HFFc6 (cell line): ENCODE measurements around the gene SYK. TPM values are rescaled to one million over a fixed set of nuclear protein-coding genes. Genes with fewer than 3 reads are reported as not detected.

Experiments used
- DNase-seq: peaks from one replicate; pipeline ENCODE4 v3.0.0-alpha.2; 2018
- H3K27ac Mint-ChIP-seq: 2 replicates; pipeline ENCODE4 v1.8.0; 2020; ENCODE audit warnings: mild to moderate bottlenecking, mixed read lengths
- H3K27me3 Mint-ChIP-seq: 2 replicates; pipeline ENCODE4 v1.8.0; 2021; ENCODE audit warnings: mild to moderate bottlenecking, moderate library complexity, mixed read lengths; ENCODE audit not compliant: insufficient read depth
- H3K36me3 Mint-ChIP-seq: 2 replicates; pipeline ENCODE4 v1.8.0; 2021; ENCODE audit warnings: low read depth, mixed read lengths
- H3K4me1 Mint-ChIP-seq: 2 replicates; pipeline ENCODE4 v1.8.0; 2020; ENCODE audit warnings: low read depth, mixed read lengths
- H3K4me3 Mint-ChIP-seq: 2 replicates; pipeline ENCODE4 v1.8.0; 2020; ENCODE audit warnings: mild to moderate bottlenecking, moderate library complexity, mixed read lengths
- H3K9me3 Mint-ChIP-seq: 2 replicates; pipeline ENCODE4 v1.8.0; 2020; ENCODE audit warnings: mild to moderate bottlenecking, mixed read lengths
- CTCF ChIP-seq: fragments of 200-600 bp; sonication (generic); IDR thresholded peaks from 2 replicates; pipeline ENCODE4 v1.5.0; 2021; ENCODE audit warnings: antibody characterized with exemption, mild to moderate bottlenecking
- total RNA-seq, 6 experiments: library from RNA; stranded (reverse); fragmentation: NEBNext Ultra II Directional; extraction: Animal tissue kit (Norgen Biotek cat#: 25700); gene quantifications; 2 replicates in 1 of 6; 3 replicates in 5 of 6; pipeline ENCODE4 v1.2.3, GENCODE V29; 2021

The SYK gene
- total RNA-seq, 6 experiments from 2014 or later, result not detected

- no peak for DNase-seq
- no peak for TF ChIP-seq CTCF
- Mint-ChIP-seq H3K36me3 (no peaks in the 10 kb centered on the region), H3K9me3 (peaks cover 7% of the 10 kb centered on the region; the same call in 1 of the 2 replicates), H3K4me3 (no peak overlapping the region), H3K27me3 (peaks cover 3% of the 10 kb centered on the region; the same call in 1 of the 2 replicates), H3K4me1 (no peaks in the 10 kb centered on the region), H3K27ac (no peak overlapping the region)
Measured at GRCh38 chr9:90840696-90841095, 39.1 kb downstream of the SYK start.

GRCh38 chr9:90841213-90841612 is 39.6 kb downstream of the SYK start:
- no peak for TF ChIP-seq CTCF
- no peak overlapping the region for H3K27ac Mint-ChIP-seq
- H3K27me3 Mint-ChIP-seq, result peaks cover 3% of the 10 kb centered on the region; the same call in 1 of the 2 replicates
- DNase-seq, result no peak
- H3K4me1 Mint-ChIP-seq, result no peaks in the 10 kb centered on the region
- H3K9me3 Mint-ChIP-seq, result peaks cover 7% of the 10 kb centered on the region; the same call in 1 of the 2 replicates
- H3K4me3 Mint-ChIP-seq, result no peak overlapping the region
- no peaks in the 10 kb centered on the region for H3K36me3 Mint-ChIP-seq

GRCh38 chr9:90841615-90842014 is 40.0 kb downstream of the SYK start:
- H3K36me3 Mint-ChIP-seq, result no peaks in the 10 kb centered on the region
- H3K4me3 Mint-ChIP-seq, result no peak overlapping the region
- DNase-seq, result no peak
- no peak for TF ChIP-seq CTCF
- no peak overlapping the region for H3K27ac Mint-ChIP-seq
- peaks cover 7% of the 10 kb centered on the region; the same call in 1 of the 2 replicates for H3K9me3 Mint-ChIP-seq
- H3K4me1 Mint-ChIP-seq, result no peaks in the 10 kb centered on the region
- H3K27me3 Mint-ChIP-seq, result peaks cover 3% of the 10 kb centered on the region; the same call in 1 of the 2 replicates

- Mint-ChIP-seq H3K9me3 (peaks cover 7% of the 10 kb centered on the region; the same call in 1 of the 2 replicates), H3K4me3 (no peak overlapping the region), H3K4me1 (no peaks in the 10 kb centered on the region), H3K27me3 (peaks cover 3% of the 10 kb centered on the region; the same call in 1 of the 2 replicates), H3K27ac (no peak overlapping the region), H3K36me3 (no peaks in the 10 kb centered on the region)
- DNase-seq, result no peak
- TF ChIP-seq CTCF, result no peak
Measured at GRCh38 chr9:90842176-90842777, 40.7 kb downstream of the SYK start.

GRCh38 chr9:90842996-90843395 is 41.4 kb downstream of the SYK start:
- Mint-ChIP-seq H3K4me1 (no peaks in the 10 kb centered on the region), H3K27me3 (peaks cover under 1% of the 10 kb centered on the region; the same call in 1 of the 2 replicates), H3K9me3 (peaks cover 7% of the 10 kb centered on the region; the same call in 1 of the 2 replicates), H3K4me3 (no peak overlapping the region), H3K27ac (no peak overlapping the region), H3K36me3 (no peaks in the 10 kb centered on the region)
- no peak for DNase-seq
- TF ChIP-seq CTCF, result no peak
